Measurements from ENCODE around the gene DNAJC3.
"Not testable (repeated sequence)": the region's sequence is repeated elsewhere in the genome, so short reads cannot be mapped to it uniquely, and the experiment has no call there.

The DNAJC3 gene

DNA sequence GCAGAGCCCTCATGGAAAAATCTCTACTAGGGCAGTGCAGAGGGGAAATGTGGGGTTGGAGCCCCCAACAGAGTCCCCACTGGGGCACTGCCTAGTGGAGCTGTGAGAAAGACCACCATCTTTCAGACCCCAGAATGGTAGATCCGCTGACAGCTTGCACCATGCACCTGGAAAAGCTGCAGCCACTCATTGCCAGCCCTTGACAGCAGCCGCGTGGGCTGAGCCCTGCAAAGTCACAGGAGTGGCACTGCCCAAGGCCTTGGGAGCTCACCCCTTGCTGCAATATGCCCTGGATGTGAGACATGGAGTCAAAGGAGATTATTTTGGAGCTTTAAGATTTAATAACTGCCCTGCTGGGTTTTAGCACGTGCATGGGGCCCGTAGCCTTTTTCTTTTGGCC is 8.0 kb downstream of the DNAJC3 start:
- intact Hi-C loops (cut with micrococcal nuclease); H3K27me3 Mint-ChIP-seq; H3K27ac Mint-ChIP-seq; H3K4me3 Mint-ChIP-seq: not testable (repeated sequence)
- Mint-ChIP-seq H3K9me3 (peaks cover 11% of the 10 kb centered on the region), H3K4me1 (ENCODE audit: low read depth) (peaks cover 95% of the 10 kb centered on the region), H3K36me3 (ENCODE audit: low read depth) (peaks cover 31% of the 10 kb centered on the region)

DNA sequence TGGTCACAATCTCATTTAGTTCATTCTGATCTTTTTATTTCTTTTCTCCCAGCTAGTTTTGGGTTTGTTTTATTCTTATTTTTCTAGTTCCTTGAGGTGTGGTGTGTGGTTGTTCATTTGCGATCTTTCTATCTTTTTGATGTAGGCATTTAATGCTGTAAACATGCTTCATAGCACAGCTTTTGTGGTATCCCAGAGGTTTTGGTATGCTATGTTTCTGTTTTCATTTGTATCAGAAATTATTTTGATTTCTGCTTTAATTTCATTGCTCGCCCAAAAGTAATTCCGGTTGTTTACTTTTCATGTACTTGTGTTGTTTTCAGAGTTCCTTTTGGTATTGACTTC is 12.6 kb downstream of the DNAJC3 start:
- Mint-ChIP-seq H3K4me1 (ENCODE audit: low read depth) (peaks cover 50% of the 10 kb centered on the region), H3K4me3 (no peak overlapping the region), H3K9me3 (peaks cover 11% of the 10 kb centered on the region), H3K36me3 (ENCODE audit: low read depth) (peaks cover 27% of the 10 kb centered on the region), H3K27me3 (no peaks in the 10 kb centered on the region), H3K27ac (peak overlapping the region; percentile 14)
- intact Hi-C loops (cut with micrococcal nuclease), result no loop called here

DNA sequence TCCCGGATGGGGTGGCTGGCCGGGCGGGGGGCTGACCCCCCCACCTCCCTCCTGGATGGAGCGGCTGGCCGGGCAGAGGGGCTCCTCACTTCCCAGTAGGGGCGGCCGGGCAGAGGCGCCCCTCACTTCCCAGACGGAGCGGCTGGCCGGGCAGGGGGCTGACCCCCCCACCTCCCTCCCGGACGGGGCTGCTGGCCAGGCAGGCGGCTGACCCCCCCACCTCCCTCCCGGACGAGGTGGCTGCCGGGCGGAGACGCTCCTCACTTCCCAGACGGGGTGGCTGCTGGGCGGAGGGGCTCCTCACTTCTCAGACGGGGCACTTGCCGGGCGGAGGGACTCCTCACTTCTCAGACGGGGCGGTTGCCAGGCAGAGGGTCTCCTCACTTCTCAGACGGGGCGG is 14.0 kb downstream of the DNAJC3 start:
- H3K27ac Mint-ChIP-seq; intact Hi-C loops (cut with micrococcal nuclease); H3K4me3 Mint-ChIP-seq; H3K9me3 Mint-ChIP-seq; H3K27me3 Mint-ChIP-seq: not testable (repeated sequence)
- peaks cover 35% of the 10 kb centered on the region for H3K4me1 Mint-ChIP-seq (ENCODE audit: low read depth)
- H3K36me3 Mint-ChIP-seq (ENCODE audit: low read depth), result peaks cover 19% of the 10 kb centered on the region

DNA sequence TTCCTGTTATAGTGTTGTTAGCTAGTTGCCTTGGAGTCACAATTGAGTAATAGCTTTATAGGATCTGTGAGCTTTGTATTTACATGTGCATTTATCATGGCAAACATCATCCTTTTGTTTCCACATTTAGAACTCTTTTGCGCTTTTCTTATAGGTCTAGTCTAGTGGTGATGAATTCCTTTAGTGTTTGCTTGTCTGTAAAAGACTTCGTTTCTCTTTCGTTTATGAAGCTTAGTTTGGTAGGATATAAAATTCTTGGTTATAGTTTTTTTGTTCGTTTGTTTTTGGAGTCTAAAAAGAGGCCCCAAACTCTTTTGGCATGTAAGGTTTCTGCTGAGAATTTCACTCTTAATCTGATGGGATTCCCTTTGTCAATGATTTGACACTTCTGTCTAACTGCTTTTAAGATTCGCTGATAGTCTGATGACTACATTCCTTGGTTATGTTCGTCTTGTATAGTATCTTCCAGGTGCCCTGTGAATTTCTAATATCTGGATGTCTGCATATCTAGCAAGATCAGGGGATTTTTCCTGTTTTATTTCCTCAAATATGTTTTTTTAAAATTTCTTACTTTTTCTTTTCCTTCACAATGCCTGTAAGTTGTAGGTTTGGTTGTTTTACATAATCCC is 20.2 kb downstream of the DNAJC3 start:
- Mint-ChIP-seq H3K4me1 (ENCODE audit: low read depth) (peaks cover 38% of the 10 kb centered on the region), H3K27me3 (no peaks in the 10 kb centered on the region), H3K27ac (no peak overlapping the region), H3K9me3 (no peaks in the 10 kb centered on the region), H3K36me3 (ENCODE audit: low read depth) (no peaks in the 10 kb centered on the region), H3K4me3 (no peak overlapping the region)
- intact Hi-C loops (cut with micrococcal nuclease), result no loop called here

DNA sequence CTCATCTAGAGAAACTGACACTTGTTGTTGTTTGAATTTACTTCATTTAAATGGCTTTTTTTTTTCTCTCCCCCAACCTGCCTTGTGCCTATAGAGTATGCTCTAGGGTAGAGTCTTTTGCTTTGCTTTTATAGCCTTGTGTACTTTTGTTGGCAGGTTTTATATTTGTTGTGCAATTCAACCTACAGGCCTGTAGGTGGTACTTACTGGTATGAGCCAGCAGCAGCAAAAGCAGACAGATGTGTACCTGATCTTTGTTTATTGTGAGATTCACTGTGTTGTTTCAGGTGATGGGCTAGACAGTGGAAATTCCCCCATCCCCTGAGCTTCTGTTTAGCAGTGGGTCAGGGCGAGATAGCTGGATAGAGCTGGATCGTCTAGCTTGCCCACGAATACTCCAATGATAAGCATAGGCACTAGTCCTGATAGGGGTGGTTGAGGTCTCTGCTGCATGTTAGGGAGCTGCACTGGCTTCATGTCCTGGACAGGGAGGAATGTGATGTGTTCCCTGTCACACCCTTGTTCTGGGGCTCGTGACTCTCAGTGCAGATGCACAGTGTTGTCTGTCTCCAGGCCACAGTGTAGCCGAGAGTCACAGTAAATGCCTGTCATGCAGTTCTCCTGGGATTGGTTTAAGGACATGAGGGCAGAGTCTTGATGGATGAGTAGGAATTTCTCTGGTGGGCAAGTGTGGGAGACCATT is 21.3 kb downstream of the DNAJC3 start:
- Mint-ChIP-seq H3K36me3 (ENCODE audit: low read depth) (no peaks in the 10 kb centered on the region), H3K9me3 (no peaks in the 10 kb centered on the region), H3K27me3 (no peaks in the 10 kb centered on the region), H3K4me3 (no peak overlapping the region), H3K4me1 (ENCODE audit: low read depth) (peaks cover 42% of the 10 kb centered on the region), H3K27ac (no peak overlapping the region)
- intact Hi-C loops (cut with micrococcal nuclease), result no loop called here

DNA sequence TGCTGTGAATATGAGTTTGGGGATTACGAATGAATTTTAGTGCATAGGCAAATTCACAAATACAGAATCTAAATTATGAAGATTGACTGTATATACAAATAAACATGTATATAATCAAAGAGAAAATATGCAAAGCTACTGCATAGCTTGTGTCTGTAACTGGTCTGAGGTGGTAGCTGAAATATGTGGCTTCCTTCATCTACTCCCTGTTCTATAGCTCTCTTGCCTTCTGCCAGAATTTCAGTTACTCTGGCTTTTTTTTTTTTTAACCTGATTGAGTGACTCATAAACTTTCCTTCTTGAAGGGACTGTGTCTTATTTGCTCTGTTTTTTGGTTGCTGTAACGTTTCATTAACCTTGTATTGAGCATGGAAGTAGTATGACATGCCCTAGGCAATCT is 26.6 kb downstream of the DNAJC3 start:
- Mint-ChIP-seq H3K27ac (no peak overlapping the region), H3K9me3 (no peaks in the 10 kb centered on the region), H3K4me3 (no peak overlapping the region), H3K27me3 (no peaks in the 10 kb centered on the region), H3K36me3 (ENCODE audit: low read depth) (peaks cover 7% of the 10 kb centered on the region), H3K4me1 (ENCODE audit: low read depth) (peaks cover 59% of the 10 kb centered on the region)
- intact Hi-C loops (cut with micrococcal nuclease), result no loop called here

DNA sequence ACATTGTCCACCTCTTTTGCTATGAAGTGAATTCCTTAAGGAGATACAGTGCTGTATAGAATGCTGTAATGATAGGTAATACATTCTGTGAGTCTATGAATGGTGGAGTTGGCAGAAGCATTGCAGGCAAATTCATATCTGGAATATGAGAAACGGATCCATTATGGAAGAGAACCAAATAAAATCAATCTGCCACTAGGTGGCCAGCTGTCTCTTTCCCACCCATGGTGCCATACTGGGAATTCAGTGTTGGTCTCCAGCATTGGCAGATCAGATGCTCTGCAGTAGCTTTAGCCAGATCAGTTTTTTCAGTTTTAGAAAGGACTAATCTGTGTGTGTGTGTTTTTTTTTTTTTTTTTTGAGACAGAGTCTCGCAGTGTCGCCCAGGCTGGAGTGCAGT is 27.6 kb downstream of the DNAJC3 start:
- intact Hi-C loops (cut with micrococcal nuclease), result no loop called here
- Mint-ChIP-seq H3K27me3 (no peaks in the 10 kb centered on the region), H3K27ac (no peak overlapping the region), H3K9me3 (no peaks in the 10 kb centered on the region), H3K36me3 (ENCODE audit: low read depth) (peaks cover 8% of the 10 kb centered on the region), H3K4me3 (no peak overlapping the region), H3K4me1 (ENCODE audit: low read depth) (peaks cover 58% of the 10 kb centered on the region)

DNA sequence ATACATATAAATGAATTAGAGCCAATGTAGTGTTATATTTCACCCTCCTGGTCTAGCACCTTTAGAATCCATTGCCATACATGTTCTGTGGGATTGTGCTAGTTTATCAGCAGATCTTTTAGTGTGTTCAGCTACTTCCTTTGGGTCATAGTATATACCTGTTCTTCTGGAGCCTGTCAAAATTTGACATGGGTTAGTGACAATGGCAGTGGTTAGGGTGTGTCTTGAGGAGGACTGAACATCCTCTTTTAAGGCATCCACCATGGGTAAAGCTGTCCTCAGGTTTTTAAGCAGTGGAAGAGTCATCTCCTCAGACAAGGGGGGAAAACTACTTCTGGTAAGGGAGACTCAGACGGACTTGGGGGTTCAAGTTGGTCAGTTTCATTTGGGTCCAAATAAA is 29.4 kb downstream of the DNAJC3 start:
- Mint-ChIP-seq H3K9me3 (no peaks in the 10 kb centered on the region), H3K4me1 (ENCODE audit: low read depth) (peaks cover 57% of the 10 kb centered on the region), H3K27ac (no peak overlapping the region), H3K27me3 (no peaks in the 10 kb centered on the region), H3K36me3 (ENCODE audit: low read depth) (peaks cover 25% of the 10 kb centered on the region), H3K4me3 (no peak overlapping the region)
- intact Hi-C loops (cut with micrococcal nuclease), result no loop called here

DNA sequence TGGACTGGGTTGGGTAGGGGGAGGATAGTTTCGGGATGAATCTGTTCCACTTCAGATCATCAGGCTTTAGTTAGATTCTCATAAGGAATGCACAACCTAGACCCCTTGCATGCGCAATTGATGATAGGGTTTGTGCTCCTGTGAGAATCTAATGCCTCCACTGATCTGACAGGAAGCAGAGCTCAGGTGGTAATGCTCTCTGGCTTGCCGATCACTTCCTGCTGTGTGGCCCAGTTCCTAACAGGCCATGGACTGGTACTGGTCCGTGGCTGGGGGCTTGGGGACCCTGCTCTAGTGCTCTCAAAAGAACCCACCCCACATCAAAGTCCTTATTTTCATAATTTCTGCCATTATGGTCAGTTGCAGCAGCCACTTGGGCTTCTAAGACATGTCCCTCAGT is 30.1 kb downstream of the DNAJC3 start:
- intact Hi-C loops (cut with micrococcal nuclease), result no loop called here
- H3K4me3 Mint-ChIP-seq, result no peak overlapping the region
- peaks cover 32% of the 10 kb centered on the region for H3K36me3 Mint-ChIP-seq (ENCODE audit: low read depth)
- no peaks in the 10 kb centered on the region for H3K27me3 Mint-ChIP-seq
- peak overlapping the region; percentile 71 for H3K27ac Mint-ChIP-seq
- peaks cover 54% of the 10 kb centered on the region for H3K4me1 Mint-ChIP-seq (ENCODE audit: low read depth)
- H3K9me3 Mint-ChIP-seq, result no peaks in the 10 kb centered on the region

DNA sequence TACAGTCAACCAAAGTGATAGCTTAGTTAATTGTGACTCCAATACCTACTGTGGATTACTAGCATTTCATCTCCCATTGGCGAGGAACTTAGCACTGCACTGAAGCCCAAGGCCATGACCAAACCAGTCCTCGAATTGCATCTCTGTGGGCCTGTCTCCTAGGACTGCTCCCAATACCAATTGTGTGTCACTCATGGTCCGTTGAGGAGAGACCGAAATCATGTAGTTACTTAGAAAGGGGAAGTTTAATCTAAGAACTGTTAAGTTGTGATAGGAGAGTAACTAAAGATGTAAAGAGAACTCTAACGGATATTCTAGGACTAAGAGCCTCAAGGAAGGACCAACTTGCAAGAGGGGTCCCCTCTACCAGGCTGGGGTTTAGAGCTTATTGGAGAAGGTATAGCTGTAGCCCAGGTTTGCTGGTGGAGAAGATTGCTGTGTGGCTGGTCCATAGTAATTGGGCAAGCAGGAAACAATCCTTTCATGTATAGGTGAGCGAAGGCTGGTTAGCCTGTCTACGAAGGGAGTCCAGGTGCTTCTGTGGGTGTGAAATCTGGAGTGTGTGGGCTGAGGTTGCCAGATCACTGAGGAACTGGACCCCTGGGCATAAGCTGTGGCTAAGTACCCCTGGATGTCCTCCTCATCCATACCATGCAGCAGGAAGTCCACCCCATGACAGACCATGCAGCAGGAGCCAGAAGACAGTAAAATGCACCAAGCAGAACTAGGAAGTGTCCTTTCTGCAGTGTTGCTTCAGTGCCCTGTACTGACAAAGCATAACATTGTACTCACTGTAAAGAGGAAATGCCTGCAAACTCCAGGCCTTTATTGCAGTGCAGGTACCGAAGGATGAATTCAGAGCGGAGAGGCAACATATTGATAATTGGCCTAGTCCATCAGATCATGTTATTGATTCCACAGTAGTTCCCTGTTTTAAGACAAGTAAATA is 30.8 kb downstream of the DNAJC3 start:
- no peak overlapping the region for H3K4me3 Mint-ChIP-seq
- peaks cover 53% of the 10 kb centered on the region for H3K4me1 Mint-ChIP-seq (ENCODE audit: low read depth)
- intact Hi-C loops (cut with micrococcal nuclease), result no loop called here
- H3K36me3 Mint-ChIP-seq (ENCODE audit: low read depth), result peaks cover 39% of the 10 kb centered on the region
- H3K27ac Mint-ChIP-seq, result peak overlapping the region; percentile 71
- no peaks in the 10 kb centered on the region for H3K27me3 Mint-ChIP-seq
- no peaks in the 10 kb centered on the region for H3K9me3 Mint-ChIP-seq

DNA sequence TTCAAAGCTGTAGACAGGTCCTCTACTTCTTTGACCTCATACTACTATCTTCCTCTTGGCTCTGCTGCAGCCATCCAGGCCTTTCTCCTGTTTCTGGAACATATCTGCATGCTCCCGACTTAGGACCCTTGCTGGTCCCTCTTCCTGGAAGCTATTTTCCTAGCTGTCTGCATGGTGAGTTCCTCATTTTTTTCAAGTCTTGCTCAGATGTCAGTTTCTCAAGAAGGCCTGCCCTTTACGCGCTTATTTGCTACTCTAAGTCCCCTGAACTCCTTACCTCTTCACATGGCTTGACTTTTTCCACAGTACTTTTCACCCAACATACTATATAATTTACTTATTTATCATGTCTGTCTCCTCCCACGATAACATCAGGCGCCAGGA is 31.4 kb downstream of the DNAJC3 start:
- peak overlapping the region; percentile 71 for H3K27ac Mint-ChIP-seq
- H3K36me3 Mint-ChIP-seq (ENCODE audit: low read depth), result peaks cover 45% of the 10 kb centered on the region
- no peak overlapping the region for H3K4me3 Mint-ChIP-seq
- no peaks in the 10 kb centered on the region for H3K27me3 Mint-ChIP-seq
- peaks cover 60% of the 10 kb centered on the region for H3K4me1 Mint-ChIP-seq (ENCODE audit: low read depth)
- intact Hi-C loops (cut with micrococcal nuclease), result no loop called here
- no peaks in the 10 kb centered on the region for H3K9me3 Mint-ChIP-seq

DNA sequence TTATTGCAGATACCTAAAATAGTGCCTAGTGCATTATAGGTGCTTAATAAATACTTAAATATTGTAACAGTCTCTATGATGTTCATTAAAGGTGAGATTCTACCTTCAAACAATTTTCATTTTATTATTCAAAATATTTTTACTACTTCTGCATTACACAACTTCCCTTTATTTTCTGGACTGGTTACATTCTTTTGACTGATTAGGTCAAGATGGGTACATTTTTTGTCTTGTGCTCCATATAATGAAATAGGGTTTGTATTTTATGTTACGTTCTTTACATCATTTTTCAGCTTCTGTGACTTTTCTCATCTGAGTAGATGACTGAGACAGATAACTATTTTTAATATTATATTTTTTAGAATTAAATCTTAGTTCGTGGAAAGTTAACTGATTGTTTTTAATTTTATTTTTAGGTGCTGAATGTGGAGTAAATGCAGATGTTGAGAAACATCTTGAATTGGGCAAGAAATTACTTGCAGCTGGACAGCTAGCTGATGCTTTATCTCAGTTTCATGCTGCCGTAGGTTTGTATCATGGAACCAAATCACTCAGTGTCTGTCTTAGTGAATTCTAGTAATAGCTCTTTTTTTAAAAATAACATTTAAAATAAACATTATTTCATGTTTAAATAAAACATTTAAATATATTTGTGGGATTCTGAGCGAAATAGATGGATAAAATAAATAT is 32.0 kb downstream of the DNAJC3 start:
- Mint-ChIP-seq H3K4me3 (no peak overlapping the region), H3K9me3 (no peaks in the 10 kb centered on the region), H3K36me3 (ENCODE audit: low read depth) (peaks cover 51% of the 10 kb centered on the region), H3K4me1 (ENCODE audit: low read depth) (peaks cover 66% of the 10 kb centered on the region), H3K27me3 (no peaks in the 10 kb centered on the region), H3K27ac (peak overlapping the region; percentile 71)
- intact Hi-C loops (cut with micrococcal nuclease), result no loop called here

DNA sequence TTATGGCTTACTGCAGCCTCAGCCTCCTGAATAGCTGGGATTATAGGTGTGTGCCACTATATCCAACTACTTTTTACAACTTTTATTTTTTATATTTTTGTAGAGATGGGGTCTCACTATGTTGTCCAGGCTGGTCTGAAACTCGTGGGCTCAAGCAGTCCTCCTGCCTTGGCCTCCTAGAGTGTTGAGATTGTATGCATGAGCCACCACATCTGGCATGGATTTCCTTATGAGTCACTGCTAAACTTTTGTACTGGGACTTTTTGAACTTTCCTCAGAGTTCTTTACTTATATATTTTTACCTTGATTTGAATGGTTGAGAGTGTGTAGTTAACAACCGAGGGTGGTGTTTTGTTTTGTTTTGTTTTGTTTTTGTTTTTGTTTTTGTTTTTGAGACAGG is 33.4 kb downstream of the DNAJC3 start:
- Mint-ChIP-seq H3K9me3 (no peaks in the 10 kb centered on the region), H3K4me3 (no peak overlapping the region), H3K27ac (no peak overlapping the region), H3K36me3 (ENCODE audit: low read depth) (peaks cover 51% of the 10 kb centered on the region), H3K4me1 (ENCODE audit: low read depth) (peaks cover 68% of the 10 kb centered on the region), H3K27me3 (no peaks in the 10 kb centered on the region)
- intact Hi-C loops (cut with micrococcal nuclease), result loop anchor here (5.0 kb wide), 1 partner anchor 33 kb away; the partner anchor contains the start of gene DNAJC3

DNA sequence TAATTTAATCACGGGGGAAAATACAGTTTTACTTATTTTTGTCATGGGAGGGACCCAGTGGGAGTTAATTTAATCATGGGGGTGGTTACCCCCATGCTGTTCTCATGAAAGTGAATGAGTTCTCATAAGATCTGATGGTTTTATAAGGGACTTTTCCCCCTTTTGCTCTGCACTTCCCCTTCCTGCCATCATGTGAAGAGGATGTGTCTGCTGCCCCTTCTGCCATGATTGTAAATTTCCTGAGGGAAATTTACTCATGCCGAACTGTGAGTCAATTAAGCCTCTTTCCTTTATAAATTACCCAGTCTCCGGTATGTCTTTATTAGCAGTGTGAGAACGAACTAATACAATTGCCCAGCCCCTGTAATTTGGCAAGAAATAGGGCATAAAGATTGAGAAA is 35.9 kb downstream of the DNAJC3 start:
- not testable (repeated sequence) for H3K27ac Mint-ChIP-seq, H3K27me3 Mint-ChIP-seq, H3K9me3 Mint-ChIP-seq, H3K4me3 Mint-ChIP-seq
- intact Hi-C loops (cut with micrococcal nuclease), result loop anchor here (5.0 kb wide), 1 partner anchor 36 kb away; the partner anchor contains the start of gene DNAJC3
- Mint-ChIP-seq H3K4me1 (ENCODE audit: low read depth) (peaks cover 46% of the 10 kb centered on the region), H3K36me3 (ENCODE audit: low read depth) (peaks cover 74% of the 10 kb centered on the region)

Measured in dendritic cell treated with granulocyte-macrophage colony-stimulating factor and Interleukin-4, amounts not matched to agents 40 ng/mL and 50 ng/mL, for 4 days (primary cell).